HK-2 (cell line): ENCODE results near the gene CHID1.

Source experiments
- DNase-seq: peaks from one replicate; pipeline ENCODE4 v3.0.0-alpha.2; 2018; ENCODE audit not compliant: unreplicated experiment

CHID1 gene

GRCh38 chr11:910044-910588 lies 494 bp downstream of the CHID1 start:
- no peak for DNase-seq

- no peak for DNase-seq
These were observed 1.2 kb downstream of the CHID1 start for GRCh38 chr11:909406-909805.

- no peak for DNase-seq
These were observed 2.3 kb downstream of the CHID1 start for GRCh38 chr11:908273-908672.

- DNase-seq: no peak
These were observed 2.9 kb downstream of the CHID1 start for GRCh38 chr11:907668-908067.

- no peak for DNase-seq
These were observed 4.7 kb downstream of the CHID1 start for GRCh38 chr11:905952-906351.

GRCh38 chr11:904380-904779 lies 6.2 kb downstream of the CHID1 start:
- no peak for DNase-seq

- DNase-seq: no peak
These were observed 9.1 kb downstream of the CHID1 start for GRCh38 chr11:901452-902061.

GRCh38 chr11:900545-900944 lies 10.1 kb downstream of the CHID1 start:
- DNase-seq: no peak

GRCh38 chr11:899724-900123 lies 10.9 kb downstream of the CHID1 start:
- DNase-seq: no peak

GRCh38 chr11:898540-899190 lies 11.9 kb downstream of the CHID1 start:
- DNase-seq: no peak

GRCh38 chr11:898143-898511 lies 12.5 kb downstream of the CHID1 start:
- DNase-seq: peak; percentile 24

GRCh38 chr11:897253-898142 lies 13.1 kb downstream of the CHID1 start:
- no peak for DNase-seq

GRCh38 chr11:895331-896110 lies 15.1 kb downstream of the CHID1 start:
- DNase-seq: no peak

- DNase-seq: no peak
These were observed 15.9 kb downstream of the CHID1 start for GRCh38 chr11:894575-895201.

GRCh38 chr11:893008-893654 lies 17.5 kb downstream of the CHID1 start:
- no peak for DNase-seq

- no peak for DNase-seq
These were observed 19.6 kb downstream of the CHID1 start for GRCh38 chr11:890794-891540.

- DNase-seq: no peak
These were observed 20.7 kb downstream of the CHID1 start for GRCh38 chr11:889687-890475.

GRCh38 chr11:889257-889656 lies 21.4 kb downstream of the CHID1 start:
- DNase-seq: no peak
